ENCODE measurements around the gene EXOSC9. TPM values are rescaled to one million over a fixed set of nuclear protein-coding genes. Genes with fewer than 3 reads are reported as not detected.

The EXOSC9 gene
- total RNA-seq, 1 experiment from 2014 or later = 69.1 TPM

DNA sequence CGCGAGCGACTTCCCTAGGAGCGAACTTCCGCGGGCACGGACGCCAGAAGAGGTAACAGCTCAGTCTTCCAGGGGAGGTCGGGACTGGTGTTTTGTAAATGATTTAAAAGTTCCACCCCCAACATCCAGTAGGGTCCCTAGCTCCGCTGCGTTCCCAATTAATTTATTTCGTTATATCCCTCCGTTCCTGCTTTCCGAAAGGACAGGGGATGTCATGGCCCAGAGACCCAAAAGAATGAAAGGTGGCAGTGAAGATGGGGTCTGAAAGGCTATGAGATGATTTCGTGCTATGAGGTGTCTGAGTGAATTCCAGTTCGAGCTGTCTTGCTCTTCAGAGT lies 35.8 kb upstream of the EXOSC9 start:
- Histone ChIP-seq H3K79me2 (ENCODE audit: insufficient read depth, low read length) (no peaks in the 10 kb centered on the region), H3K9ac (ENCODE audit: extremely low read depth, insufficient read length, low read length) (peak overlapping the region; percentile 9)
- peaks cover 97% of the 10 kb centered on the region for H3K27me3 Mint-ChIP-seq (ENCODE audit: low read depth)

More for the DNA sequence above, 35.8 kb upstream of the EXOSC9 start:
- H2BK12ac ChIP-seq (ENCODE audit: insufficient read length, low read depth, low read length) = no peak overlapping the region
- H4K91ac ChIP-seq (ENCODE audit: insufficient read length, low read depth, low read length) = no peak overlapping the region
- H3K23ac ChIP-seq (ENCODE audit: insufficient read length, low read depth, low read length) = no peak overlapping the region
- H3T11ph ChIP-seq (ENCODE audit: low read length) = no peak overlapping the region
- peaks cover 41% of the 10 kb centered on the region for H3K27me3 ChIP-seq (ENCODE audit: insufficient read depth, low read length)
- H3K23me2 ChIP-seq (ENCODE audit: insufficient read length, low read depth, low read length, poor library complexity, severe bottlenecking) = peaks cover 9% of the 10 kb centered on the region
- no peaks in the 10 kb centered on the region for H3K79me1 ChIP-seq (ENCODE audit: insufficient read depth, low read depth, low read length, poor library complexity, severe bottlenecking)
- H4K20me1 ChIP-seq (ENCODE audit: control insufficient read depth, insufficient read depth, insufficient read length) = no peaks in the 10 kb centered on the region
- no peak overlapping the region for H4K8ac ChIP-seq (replicated peaks; ENCODE audit: insufficient read length, low read depth, low read length)
- Mint-ChIP-seq H3K4me3 (peak overlapping the region; percentile 75 to 87), H3K4me1 (peaks cover 17 to 18% of the 10 kb centered on the region in 2 experiments), H3K36me3 (ENCODE audit: insufficient read depth in 1 of 3, low read depth in 3 of 3) (no peaks in the 10 kb centered on the region), H3K9me3 (no peaks in the 10 kb centered on the region), H3K27ac (no peak overlapping the region)
- H2AK5ac ChIP-seq (ENCODE audit: insufficient read length, low read length) = no peak overlapping the region
- H2AFZ ChIP-seq (ENCODE audit: low read length) = no peak overlapping the region
- H3K9me3 ChIP-seq (ENCODE audit: control insufficient read depth, low read depth, low read length) = no peaks in the 10 kb centered on the region
- no peak for DNase-seq
- H3K18ac ChIP-seq (ENCODE audit: insufficient read length, low read depth, low read length) = no peak overlapping the region
- WGBS (ENCODE audit: extremely low coverage, insufficient read length, low lambda C conversion rate) = no CpG with 5 or more reads among the region's 16 CpGs
- no peak overlapping the region for H2BK120ac ChIP-seq (ENCODE audit: low read depth, low read length, poor library complexity, severe bottlenecking)
- H3K56ac ChIP-seq (ENCODE audit: insufficient read length, low read depth, low read length) = no peak overlapping the region
- no peak overlapping the region for H2BK5ac ChIP-seq (ENCODE audit: insufficient read length, low read length)
- no peak overlapping the region for H2BK20ac ChIP-seq (ENCODE audit: low read depth, low read length, poor library complexity, severe bottlenecking)
- no peak overlapping the region for H3K4ac ChIP-seq (ENCODE audit: low read depth, low read length)
- 0 out of 2 replicates have a peak, but pooled peaks cover 5% of the 10 kb centered on the region for H3K4me1 ChIP-seq (ENCODE audit: insufficient read depth, low read length)
- no peak overlapping the region for H2BK15ac ChIP-seq (ENCODE audit: low read depth, low read length)
- H3K4me2 ChIP-seq (ENCODE audit: insufficient read depth, insufficient read length, low read length) = peak overlapping the region; percentile 41
- TF ChIP-seq, protein P1, sequence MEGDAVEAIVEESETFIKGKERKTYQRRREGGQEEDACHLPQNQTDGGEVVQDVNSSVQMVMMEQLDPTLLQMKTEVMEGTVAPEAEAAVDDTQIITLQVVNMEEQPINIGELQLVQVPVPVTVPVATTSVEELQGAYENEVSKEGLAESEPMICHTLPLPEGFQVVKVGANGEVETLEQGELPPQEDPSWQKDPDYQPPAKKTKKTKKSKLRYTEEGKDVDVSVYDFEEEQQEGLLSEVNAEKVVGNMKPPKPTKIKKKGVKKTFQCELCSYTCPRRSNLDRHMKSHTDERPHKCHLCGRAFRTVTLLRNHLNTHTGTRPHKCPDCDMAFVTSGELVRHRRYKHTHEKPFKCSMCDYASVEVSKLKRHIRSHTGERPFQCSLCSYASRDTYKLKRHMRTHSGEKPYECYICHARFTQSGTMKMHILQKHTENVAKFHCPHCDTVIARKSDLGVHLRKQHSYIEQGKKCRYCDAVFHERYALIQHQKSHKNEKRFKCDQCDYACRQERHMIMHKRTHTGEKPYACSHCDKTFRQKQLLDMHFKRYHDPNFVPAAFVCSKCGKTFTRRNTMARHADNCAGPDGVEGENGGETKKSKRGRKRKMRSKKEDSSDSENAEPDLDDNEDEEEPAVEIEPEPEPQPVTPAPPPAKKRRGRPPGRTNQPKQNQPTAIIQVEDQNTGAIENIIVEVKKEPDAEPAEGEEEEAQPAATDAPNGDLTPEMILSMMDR (conservative IDR thresholded peaks at IDR 0.05) = no peak
- H3K27ac ChIP-seq (ENCODE audit: insufficient read length, low read depth, low read length) = no peak overlapping the region
- H3K14ac ChIP-seq (ENCODE audit: insufficient read depth, low read length) = peak overlapping the region; percentile 23; the same call in 1 of the 2 replicates
- no peak overlapping the region for H4K5ac ChIP-seq (ENCODE audit: insufficient read length, low read depth, low read length)

All from H9 (cell line).